ENCODE data around the gene COTL1. TPM values are rescaled to one million over a fixed set of nuclear protein-coding genes. Genes with fewer than 3 reads are reported as not detected.
A peak's percentile ranks its signal among the peaks of the same experiment; 100 is the strongest.

COTL1 gene
- total RNA-seq, 2 donors from 2014 or later: 79.1 to 138 TPM

DNA sequence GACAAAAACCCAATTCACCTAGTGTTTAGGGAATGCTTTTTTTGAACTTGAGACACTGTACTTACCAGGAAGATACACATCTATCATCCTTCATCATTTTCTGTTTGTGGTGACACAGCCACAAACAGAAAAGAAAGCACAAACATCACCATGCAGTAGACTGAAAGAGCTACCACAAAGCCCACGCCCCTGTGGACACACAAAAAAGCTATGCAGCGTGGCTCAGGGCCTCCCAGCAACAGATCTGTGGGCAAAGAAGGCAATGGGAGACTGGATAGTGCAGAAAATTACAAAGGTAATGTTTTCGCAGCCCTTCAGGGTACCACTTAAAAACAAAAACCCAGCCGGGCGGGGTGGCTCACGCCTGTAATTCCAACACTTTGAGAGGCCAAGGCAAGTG lies 9.6 kb downstream of the COTL1 start:
- Histone ChIP-seq H3K36me3 (no peaks in the 10 kb centered on the region), H3K9me3 (no peaks in the 10 kb centered on the region), H3K9ac (ENCODE audit: low read depth in 2 of 2, low read length in 2 of 2) (no peak overlapping the region), H3K4me1 (no peaks in the 10 kb centered on the region), H3K4me3 (no peak overlapping the region), H3K27me3 (no peaks in the 10 kb centered on the region), H3K27ac (peak overlapping the region; percentile 21)
- intact Hi-C loops (cut with DNase I): no loop called here
- TF ChIP-seq, protein P1, sequence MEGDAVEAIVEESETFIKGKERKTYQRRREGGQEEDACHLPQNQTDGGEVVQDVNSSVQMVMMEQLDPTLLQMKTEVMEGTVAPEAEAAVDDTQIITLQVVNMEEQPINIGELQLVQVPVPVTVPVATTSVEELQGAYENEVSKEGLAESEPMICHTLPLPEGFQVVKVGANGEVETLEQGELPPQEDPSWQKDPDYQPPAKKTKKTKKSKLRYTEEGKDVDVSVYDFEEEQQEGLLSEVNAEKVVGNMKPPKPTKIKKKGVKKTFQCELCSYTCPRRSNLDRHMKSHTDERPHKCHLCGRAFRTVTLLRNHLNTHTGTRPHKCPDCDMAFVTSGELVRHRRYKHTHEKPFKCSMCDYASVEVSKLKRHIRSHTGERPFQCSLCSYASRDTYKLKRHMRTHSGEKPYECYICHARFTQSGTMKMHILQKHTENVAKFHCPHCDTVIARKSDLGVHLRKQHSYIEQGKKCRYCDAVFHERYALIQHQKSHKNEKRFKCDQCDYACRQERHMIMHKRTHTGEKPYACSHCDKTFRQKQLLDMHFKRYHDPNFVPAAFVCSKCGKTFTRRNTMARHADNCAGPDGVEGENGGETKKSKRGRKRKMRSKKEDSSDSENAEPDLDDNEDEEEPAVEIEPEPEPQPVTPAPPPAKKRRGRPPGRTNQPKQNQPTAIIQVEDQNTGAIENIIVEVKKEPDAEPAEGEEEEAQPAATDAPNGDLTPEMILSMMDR (IDR thresholded peaks at IDR 0.05): no peak
- no peak for DNase-seq

DNA sequence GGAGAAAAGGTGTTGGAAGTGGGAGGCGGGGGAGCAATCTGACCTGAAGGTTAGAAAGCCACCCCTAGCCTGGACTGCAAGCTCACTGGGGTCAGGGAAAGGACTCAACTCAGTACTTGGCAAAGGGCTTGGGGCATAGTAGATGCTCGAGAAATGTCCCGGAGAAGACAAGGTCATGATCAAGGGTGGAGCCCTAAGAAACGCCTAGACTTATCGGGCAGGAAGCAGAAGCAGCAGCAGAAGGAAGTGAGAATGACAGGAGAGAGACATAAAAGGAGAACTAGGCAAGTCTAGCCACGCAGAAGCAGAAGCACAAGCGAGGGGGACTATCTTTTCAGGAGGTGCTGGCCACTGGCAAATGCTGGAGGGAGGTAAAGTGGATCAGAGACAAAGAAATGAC lies 10.2 kb downstream of the COTL1 start:
- TF ChIP-seq, protein P1 (IDR thresholded peaks at IDR 0.05): no peak
- Histone ChIP-seq H3K4me1 (no peaks in the 10 kb centered on the region), H3K4me3 (no peak overlapping the region), H3K9ac (ENCODE audit: low read depth in 2 of 2, low read length in 2 of 2) (no peak overlapping the region), H3K27me3 (no peaks in the 10 kb centered on the region), H3K9me3 (no peaks in the 10 kb centered on the region), H3K27ac (peak overlapping the region; percentile 21), H3K36me3 (no peaks in the 10 kb centered on the region)
- intact Hi-C loops (cut with DNase I): no loop called here
- peak; percentile 46 for DNase-seq

DNA sequence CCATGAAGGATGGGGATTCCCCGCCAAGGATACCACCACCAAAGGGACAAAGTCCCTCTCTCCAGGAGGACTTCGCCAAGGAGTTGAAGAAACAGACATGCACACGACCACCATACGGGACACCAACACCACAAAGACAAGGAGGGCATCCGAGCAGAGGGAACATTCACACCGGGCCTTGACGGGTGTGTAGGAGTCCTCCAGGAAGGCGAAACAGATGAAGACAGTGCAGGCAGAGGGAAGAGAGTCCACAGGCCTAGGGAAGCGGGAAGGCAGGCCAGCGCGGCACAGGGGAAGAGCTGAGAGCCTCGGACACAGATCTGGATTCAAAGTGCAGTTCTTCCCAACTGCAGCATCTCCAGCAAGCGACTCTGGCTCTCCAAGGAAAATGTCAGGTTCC lies 10.8 kb downstream of the COTL1 start:
- Histone ChIP-seq H3K36me3 (no peaks in the 10 kb centered on the region), H3K27ac (no peak overlapping the region), H3K9ac (ENCODE audit: low read depth in 2 of 2, low read length in 2 of 2) (no peak overlapping the region), H3K27me3 (no peaks in the 10 kb centered on the region), H3K4me3 (no peak overlapping the region), H3K9me3 (no peaks in the 10 kb centered on the region), H3K4me1 (no peaks in the 10 kb centered on the region)
- intact Hi-C loops (cut with DNase I): no loop called here
- TF ChIP-seq, protein P1 (IDR thresholded peaks at IDR 0.05): no peak
- no peak for DNase-seq

DNA sequence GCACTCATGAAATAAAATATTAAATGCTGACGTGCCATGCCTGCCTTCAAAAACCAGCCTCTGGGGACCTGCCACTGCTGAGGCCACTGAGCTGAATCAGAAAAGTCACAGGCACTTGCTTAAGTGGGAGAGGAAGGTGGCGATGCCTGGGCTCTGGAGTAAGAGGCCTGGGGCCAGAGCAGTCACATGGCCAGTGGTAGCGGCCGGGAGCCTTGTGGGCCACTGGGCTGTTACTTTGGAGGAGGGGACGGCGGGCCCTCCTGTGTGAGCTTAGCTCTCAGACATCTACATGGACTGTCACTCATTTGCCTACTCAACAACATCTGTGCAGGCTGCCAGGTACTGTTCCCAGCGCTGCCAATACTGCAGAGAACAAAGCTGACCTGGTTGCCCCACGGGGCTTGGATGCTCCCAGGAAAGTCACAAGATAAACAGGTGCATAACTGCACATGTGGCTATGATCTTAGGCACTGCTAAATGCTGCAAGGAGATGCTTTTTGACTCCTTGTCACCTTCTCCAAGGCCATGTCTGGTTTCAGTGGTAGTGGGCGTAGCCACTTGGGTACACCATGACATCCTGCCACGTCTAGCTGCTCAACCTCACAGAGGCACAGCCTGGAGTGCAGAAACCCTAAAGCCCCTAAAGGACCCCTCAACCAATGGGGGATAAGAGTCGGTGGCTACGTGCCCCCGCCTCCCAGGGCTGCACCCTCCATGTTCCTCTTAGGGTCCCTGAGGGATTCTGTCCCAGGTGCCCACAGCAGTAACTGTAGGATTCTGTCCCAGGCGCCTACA lies 11.6 kb downstream of the COTL1 start:
- intact Hi-C loops (cut with DNase I): no loop called here
- no peak for DNase-seq

DNA sequence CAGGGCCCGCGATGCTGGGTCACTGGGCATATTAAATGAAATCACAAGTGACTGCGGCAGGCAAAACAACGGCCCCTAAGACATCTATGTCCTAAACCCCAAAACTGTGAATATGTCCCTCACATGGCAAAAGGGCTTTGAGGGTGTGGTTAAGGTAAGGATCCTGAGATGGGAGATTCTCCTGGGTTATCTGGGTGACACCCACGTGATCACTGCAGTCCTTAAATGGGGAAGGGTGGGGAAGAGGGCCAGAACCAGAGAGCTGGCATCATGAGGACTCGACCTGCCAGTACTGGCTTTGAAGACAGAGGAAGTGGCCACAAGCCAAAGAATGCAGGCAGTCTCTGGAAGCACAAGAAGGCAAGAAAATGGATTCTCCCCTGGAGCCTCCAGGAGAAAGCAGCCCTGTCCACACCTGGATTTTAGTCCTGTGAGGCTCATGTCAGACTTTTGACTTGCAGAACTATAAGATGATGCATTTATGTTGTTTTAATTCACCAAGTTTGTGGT lies 12.5 kb downstream of the COTL1 start:
- Histone ChIP-seq H3K36me3 (no peaks in the 10 kb centered on the region), H3K4me1 (peaks cover 4% of the 10 kb centered on the region), H3K4me3 (no peak overlapping the region), H3K27me3 (no peaks in the 10 kb centered on the region), H3K9ac (ENCODE audit: low read depth in 2 of 2, low read length in 2 of 2) (no peak overlapping the region), H3K27ac (no peak overlapping the region), H3K9me3 (no peaks in the 10 kb centered on the region)
- intact Hi-C loops (cut with DNase I): no loop called here
- TF ChIP-seq, protein P1 (IDR thresholded peaks at IDR 0.05): no peak
- DNase-seq: no peak

More for the DNA sequence above, 11.6 kb downstream of the COTL1 start:
- Histone ChIP-seq H3K9me3 (no peaks in the 10 kb centered on the region), H3K27ac (no peak overlapping the region), H3K36me3 (no peaks in the 10 kb centered on the region), H3K4me1 (no peaks in the 10 kb centered on the region), H3K9ac (ENCODE audit: low read depth in 2 of 2, low read length in 2 of 2) (peak overlapping the region in 1 of 2 donors; percentile 9), H3K4me3 (no peak overlapping the region), H3K27me3 (no peaks in the 10 kb centered on the region)
- TF ChIP-seq, protein P1 (IDR thresholded peaks at IDR 0.05): no peak
